Heart left ventricle (tissue), 13 donors: ENCODE data around the gene SLC9C1.

Experiments used
- POLR2A ChIP-seq, 2 donors: fragments of 450-650 bp; IDR thresholded peaks; one replicate each; pipeline ENCODE4 v1.6.1; 2017; ENCODE audit warnings: antibody characterized with exemption in 2 of 2, mild to moderate bottlenecking in 2 of 2, moderate library complexity in 2 of 2
- TF ChIP-seq, protein P1 (sequence below), 12 donors: fragments of 200-600 bp; sonication (generic) in 4 of 12; IDR thresholded peaks; one replicate each; pipeline versions ENCODE4 v1.5.0 to v1.8.0; 2018 to 2022; ENCODE audit warnings: antibody characterized with exemption in 12 of 12, mild to moderate bottlenecking in 5 of 12
- donor health status: ischemic (EF 13 %, LVEDD 7.1; RV severe dilation, severe dysfunction).
- donor health status: DM: no; HTN: yes; CAD: no.
- donor health status: DM: no; HTN: no; CAD: no.
- donor health status: ischemic (EF 25% LVEDD 6.9; RV normal size, moderate dysfunction).
- donor health status: ischemic (EF 25% LVEDD 5.7; RV mildly dilated, moderate dysfunction).
- donor health status: ischemic (EF 35%, LVEDD 5.7; RV mildly dilated, moderate dysfunction).
- donor health status: nonischemic (EF 11% LVEDD 7.7; RV severe dilation, severe dysfunction).
- donor health status: DM: yes; HTN: yes; CAD: no.
- donor health status: PGD.
- donor health status: ischemic (EF 29% LVEDD 5.4; RV normal size, mild dysfunction).
- donor health status: nonischemic (EF 23%, LVEDD 6.1; RV moderate dilation, normal function).

DNA sequence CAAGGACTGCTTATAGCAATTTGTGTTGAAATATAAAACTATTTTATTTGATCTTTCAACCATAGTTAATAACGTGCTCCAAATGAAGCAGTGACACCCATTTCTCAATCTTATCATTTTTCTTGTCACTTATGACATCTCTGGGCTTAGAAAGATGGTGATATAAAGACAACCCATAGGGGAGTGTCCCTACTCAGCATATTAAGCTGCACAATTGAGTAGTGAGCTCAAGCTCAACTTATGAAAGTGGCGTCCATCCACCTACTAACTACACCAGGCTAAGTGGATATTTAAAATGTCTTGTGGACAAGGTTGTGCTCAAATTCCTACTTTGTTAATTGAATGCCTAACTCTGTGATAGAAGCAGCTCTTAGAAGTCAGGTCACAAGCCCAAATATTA is 46.7 kb downstream of the SLC9C1 start:
- TF ChIP-seq, protein P1, sequence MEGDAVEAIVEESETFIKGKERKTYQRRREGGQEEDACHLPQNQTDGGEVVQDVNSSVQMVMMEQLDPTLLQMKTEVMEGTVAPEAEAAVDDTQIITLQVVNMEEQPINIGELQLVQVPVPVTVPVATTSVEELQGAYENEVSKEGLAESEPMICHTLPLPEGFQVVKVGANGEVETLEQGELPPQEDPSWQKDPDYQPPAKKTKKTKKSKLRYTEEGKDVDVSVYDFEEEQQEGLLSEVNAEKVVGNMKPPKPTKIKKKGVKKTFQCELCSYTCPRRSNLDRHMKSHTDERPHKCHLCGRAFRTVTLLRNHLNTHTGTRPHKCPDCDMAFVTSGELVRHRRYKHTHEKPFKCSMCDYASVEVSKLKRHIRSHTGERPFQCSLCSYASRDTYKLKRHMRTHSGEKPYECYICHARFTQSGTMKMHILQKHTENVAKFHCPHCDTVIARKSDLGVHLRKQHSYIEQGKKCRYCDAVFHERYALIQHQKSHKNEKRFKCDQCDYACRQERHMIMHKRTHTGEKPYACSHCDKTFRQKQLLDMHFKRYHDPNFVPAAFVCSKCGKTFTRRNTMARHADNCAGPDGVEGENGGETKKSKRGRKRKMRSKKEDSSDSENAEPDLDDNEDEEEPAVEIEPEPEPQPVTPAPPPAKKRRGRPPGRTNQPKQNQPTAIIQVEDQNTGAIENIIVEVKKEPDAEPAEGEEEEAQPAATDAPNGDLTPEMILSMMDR (IDR thresholded peaks at IDR 0.05): no peak
- no peak for TF ChIP-seq POLR2A (IDR thresholded peaks at IDR 0.05)
